ENCODE measurements around the gene UPF2.

DNA sequence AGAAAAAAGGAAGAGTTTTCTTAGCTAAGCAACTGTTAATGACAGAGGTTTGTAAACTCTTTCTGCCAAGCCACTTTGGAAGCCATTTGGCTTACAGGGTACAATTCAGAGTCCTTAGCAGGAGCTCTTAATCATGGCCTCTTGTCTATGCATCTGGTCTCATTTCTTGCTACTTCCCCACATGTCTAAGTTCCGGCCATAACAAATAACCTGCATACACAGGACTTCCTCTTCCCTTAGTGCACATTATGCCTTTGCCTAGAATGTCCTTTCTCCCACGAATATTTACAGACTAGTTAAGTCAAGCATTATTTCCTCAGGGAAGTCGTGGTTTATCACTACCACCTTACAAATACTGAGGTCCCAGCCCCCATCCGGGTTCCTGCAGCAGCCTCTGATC, 8.6 kb upstream of the UPF2 start:
- no peak for TF ChIP-seq POLR2A (IDR thresholded peaks at IDR 0.05; ENCODE audit: low read length)
- no peak for TF ChIP-seq GATA1 (IDR thresholded peaks at IDR 0.05; ENCODE audit: low read depth, low read length)
